Measurements from ENCODE around the gene ZNF568. TPM values are rescaled to one million over a fixed set of nuclear protein-coding genes. Genes with fewer than 3 reads are reported as not detected.

ZNF568 gene
- total and polyA plus RNA-seq, 2 experiments from 2014 or later: 10.6 to 20.5 TPM

DNA sequence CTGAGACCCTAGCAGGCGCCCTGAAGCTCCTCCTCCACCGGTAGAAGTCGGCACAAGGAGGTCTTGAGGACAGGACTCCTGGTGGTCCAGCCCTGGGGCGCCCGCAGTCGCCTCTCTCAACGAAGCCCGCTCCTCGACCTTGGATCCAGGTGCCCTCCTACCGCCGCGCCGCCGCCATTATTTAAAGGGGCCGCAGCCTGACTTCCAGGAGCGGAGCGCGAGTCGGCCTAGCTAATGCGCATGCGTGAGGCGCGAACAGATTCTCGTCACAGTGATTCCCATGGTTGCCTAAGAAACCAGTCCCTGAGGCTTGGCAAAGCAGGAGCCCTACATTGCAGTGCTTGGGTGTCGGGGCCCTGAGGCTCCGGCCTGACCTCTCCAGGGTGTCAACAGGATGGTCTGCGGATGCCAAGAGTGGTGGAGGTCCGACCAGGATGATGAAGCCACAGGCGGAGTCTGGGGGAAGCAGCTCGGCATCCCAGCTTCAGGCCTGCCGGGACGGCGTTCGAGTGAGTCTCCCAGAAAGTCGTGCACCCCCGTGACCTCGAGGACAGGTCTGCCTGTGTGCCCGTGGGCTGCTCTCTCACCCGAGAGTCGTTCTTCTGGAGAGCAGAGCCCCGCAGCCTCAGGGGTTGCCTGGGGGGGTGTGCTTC lies 96.1 kb downstream of the ZNF568 start:
- 82 to 85% methylated on average over 30 to 39 of the region's 41 CpGs for WGBS, 2 experiments (ENCODE audit: low coverage in 1 of 2, low lambda C conversion rate in 2 of 2, missing lambda C conversion rate in 2 of 2)
- no peaks in the 10 kb centered on the region for H3K4me1 ChIP-seq (ENCODE audit: insufficient read depth)
- no peak overlapping the region for H3K4me2 ChIP-seq (ENCODE audit: unreplicated experiment)
- H2AFZ ChIP-seq: no peak overlapping the region
- in situ Hi-C loops (cut with MboI): no loop called here
- H3K27ac ChIP-seq: no peak overlapping the region
- H3K9ac ChIP-seq: no peak overlapping the region
- no peaks in the 10 kb centered on the region for H4K20me1 ChIP-seq (ENCODE audit: insufficient read depth)
- no peak overlapping the region for H3K4me3 ChIP-seq
- no peaks in the 10 kb centered on the region for H3F3A ChIP-seq (ENCODE audit: insufficient read depth)
- no peak for DNase-seq
- H3K9me3 ChIP-seq (ENCODE audit: low read depth): no peaks in the 10 kb centered on the region
- no peaks in the 10 kb centered on the region for H3K27me3 ChIP-seq (replicated peaks; ENCODE audit: insufficient read depth)
- H3K36me3 ChIP-seq (ENCODE audit: low read depth): no peaks in the 10 kb centered on the region
- no peaks in the 10 kb centered on the region for H3K9me2 ChIP-seq (ENCODE audit: insufficient read depth)
- no peaks in the 10 kb centered on the region for H3K79me2 ChIP-seq (ENCODE audit: insufficient read depth)
- TF ChIP-seq EZH2 (IDR thresholded peaks at IDR 0.05; ENCODE audit: insufficient read depth, poor library complexity, severe bottlenecking) (no peak), EZH2phosphoT487 (IDR thresholded peaks at IDR 0.05; ENCODE audit: insufficient read depth, low read depth) (no peak)

DNA sequence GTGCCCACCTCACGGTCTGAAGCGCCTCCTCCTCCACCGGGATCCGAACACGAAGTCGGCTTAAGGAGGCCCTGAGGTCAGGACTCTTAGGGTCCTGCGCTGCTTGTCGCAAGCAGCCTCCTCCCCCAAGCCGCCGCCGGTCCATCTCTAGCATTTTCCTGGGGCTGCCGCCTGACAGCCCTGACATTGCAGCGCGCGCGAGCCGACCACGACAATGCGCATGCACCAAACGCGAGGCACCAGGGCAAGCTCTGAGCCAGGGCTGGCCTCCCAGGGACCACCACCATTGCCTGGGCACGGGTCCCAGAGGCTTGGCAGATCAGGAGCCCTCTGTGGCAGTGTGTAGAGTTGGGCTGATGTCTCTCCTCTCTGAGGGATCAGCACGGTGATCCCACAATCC lies 98.3 kb downstream of the ZNF568 start:
- Histone ChIP-seq H4K20me1 (ENCODE audit: insufficient read depth) (no peaks in the 10 kb centered on the region), H3K4me3 (no peak overlapping the region), H3F3A (ENCODE audit: insufficient read depth) (no peaks in the 10 kb centered on the region), H3K9me3 (ENCODE audit: low read depth) (no peaks in the 10 kb centered on the region), H3K4me2 (ENCODE audit: unreplicated experiment) (no peak overlapping the region), H3K4me1 (ENCODE audit: insufficient read depth) (no peaks in the 10 kb centered on the region), H3K27me3 (replicated peaks; ENCODE audit: insufficient read depth) (no peaks in the 10 kb centered on the region), H2AFZ (no peak overlapping the region), H3K9ac (no peak overlapping the region), H3K27ac (no peak overlapping the region), H3K36me3 (ENCODE audit: low read depth) (no peaks in the 10 kb centered on the region), H3K79me2 (ENCODE audit: insufficient read depth) (no peaks in the 10 kb centered on the region), H3K9me2 (ENCODE audit: insufficient read depth) (no peaks in the 10 kb centered on the region)
- TF ChIP-seq EZH2 (IDR thresholded peaks at IDR 0.05; ENCODE audit: insufficient read depth, poor library complexity, severe bottlenecking) (no peak), EZH2phosphoT487 (IDR thresholded peaks at IDR 0.05; ENCODE audit: insufficient read depth, low read depth) (no peak)
- in situ Hi-C loops (cut with MboI): no loop called here
- no peak for DNase-seq
- 81 to 83% methylated on average over 22 to 23 of the region's 23 CpGs for WGBS, 2 experiments (ENCODE audit: low coverage in 1 of 2, low lambda C conversion rate in 2 of 2, missing lambda C conversion rate in 2 of 2)

DNA sequence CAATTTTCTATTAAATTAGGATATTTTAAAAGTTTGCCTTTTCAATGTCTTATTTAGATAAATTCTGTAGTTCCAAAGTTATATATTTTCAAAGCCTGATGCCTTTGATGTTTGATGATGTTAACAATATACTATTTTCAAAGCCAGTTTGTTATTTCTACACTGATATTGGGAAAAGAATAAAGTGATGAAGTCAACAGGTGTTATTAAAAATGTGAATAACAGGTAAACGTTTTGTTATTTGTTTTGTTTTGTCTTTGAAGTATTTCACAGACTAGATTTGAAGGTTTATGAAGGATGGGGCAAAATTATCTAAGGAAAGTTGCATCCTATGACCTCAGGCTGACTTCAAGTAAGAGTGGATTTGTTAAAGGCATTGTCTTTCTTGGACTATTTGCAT lies 129.0 kb downstream of the ZNF568 start:
- TF ChIP-seq EZH2phosphoT487 (IDR thresholded peaks at IDR 0.05; ENCODE audit: insufficient read depth, low read depth): no peak
- no peak for TF ChIP-seq EZH2 (IDR thresholded peaks at IDR 0.05; ENCODE audit: insufficient read depth, poor library complexity, severe bottlenecking)
- Histone ChIP-seq H3K27ac (no peak overlapping the region), H4K20me1 (ENCODE audit: insufficient read depth) (no peaks in the 10 kb centered on the region), H3K27me3 (replicated peaks; ENCODE audit: insufficient read depth) (no peaks in the 10 kb centered on the region), H3K4me1 (ENCODE audit: insufficient read depth) (no peaks in the 10 kb centered on the region), H3K4me3 (no peak overlapping the region), H3K79me2 (ENCODE audit: insufficient read depth) (no peaks in the 10 kb centered on the region), H3K36me3 (ENCODE audit: low read depth) (no peaks in the 10 kb centered on the region), H3K4me2 (ENCODE audit: unreplicated experiment) (no peak overlapping the region), H3K9me3 (ENCODE audit: low read depth) (no peaks in the 10 kb centered on the region), H3F3A (ENCODE audit: insufficient read depth) (no peaks in the 10 kb centered on the region), H2AFZ (no peak overlapping the region), H3K9ac (no peak overlapping the region), H3K9me2 (ENCODE audit: insufficient read depth) (no peaks in the 10 kb centered on the region)
- in situ Hi-C loops (cut with MboI): no loop called here
- 0 to 2% methylated on average over 1 of the region's 1 CpG for WGBS, 2 experiments (ENCODE audit: low coverage in 1 of 2, low lambda C conversion rate in 2 of 2, missing lambda C conversion rate in 2 of 2)
- DNase-seq: no peak

Other genes with a start within 250 kb of the ZNF568 start
- 5.6 and 19.9 TPM in 2 replicates for gene ZNF461, start 249.5 kb upstream of the ZNF568 start, total RNA-seq (2014; rRNA removed; shearing (Covaris generic))
- gene ZNF461, start 249.5 kb upstream of the ZNF568 start, polyA plus RNA-seq (2016; fragmentation: Nextera tagmentation; extraction: Ambion mirVana): 4.5 and 4.7 TPM in 2 replicates
- gene ZNF567, start 228.7 kb upstream of the ZNF568 start, total RNA-seq (2014; rRNA removed; shearing (Covaris generic)): 3.2 and 5.7 TPM in 2 replicates
- 5.2 and 6.1 TPM in 2 replicates for gene ZNF567, start 228.7 kb upstream of the ZNF568 start, polyA plus RNA-seq (2016; fragmentation: Nextera tagmentation; extraction: Ambion mirVana)
- 1.2 and 1.5 TPM in 2 replicates for gene ZNF850, start 143.5 kb upstream of the ZNF568 start, total RNA-seq (2014; rRNA removed; shearing (Covaris generic))
- gene ZNF850, start 143.5 kb upstream of the ZNF568 start, polyA plus RNA-seq (2016; fragmentation: Nextera tagmentation; extraction: Ambion mirVana): 0.29 and 0.75 TPM in 2 replicates
- 6.1 and 6.3 TPM in 2 replicates for gene ZNF790, start 77.9 kb upstream of the ZNF568 start, total RNA-seq (2014; rRNA removed; shearing (Covaris generic))
- gene ZNF790, start 77.9 kb upstream of the ZNF568 start, polyA plus RNA-seq (2016; fragmentation: Nextera tagmentation; extraction: Ambion mirVana): 4.1 and 4.2 TPM in 2 replicates
- 1.7 and 5.7 TPM in 2 replicates for gene ZNF345, start 65.5 kb upstream of the ZNF568 start, total RNA-seq (2014; rRNA removed; shearing (Covaris generic))
- gene ZNF345, start 65.5 kb upstream of the ZNF568 start, polyA plus RNA-seq (2016; fragmentation: Nextera tagmentation; extraction: Ambion mirVana): 3.2 and 4.6 TPM in 2 replicates
- gene ZNF829, start within 50 bp of the ZNF568 start, total RNA-seq (2014; rRNA removed; shearing (Covaris generic)): 2.3 and 4.2 TPM in 2 replicates
- 2.2 and 2.4 TPM in 2 replicates for gene ZNF829, start within 50 bp of the ZNF568 start, polyA plus RNA-seq (2016; fragmentation: Nextera tagmentation; extraction: Ambion mirVana)
- gene ZNF420, start 162.1 kb downstream of the ZNF568 start, total RNA-seq (2014; rRNA removed; shearing (Covaris generic)): 5.1 and 10.4 TPM in 2 replicates
- gene ZNF420, start 162.1 kb downstream of the ZNF568 start, polyA plus RNA-seq (2016; fragmentation: Nextera tagmentation; extraction: Ambion mirVana): 5.9 and 7.1 TPM in 2 replicates